DOHH2 (cell line): ENCODE measurements around the gene DOK6.

ENCODE experiments used
- CTCF ChIP-seq: fragments of 200-600 bp; sonication (generic); IDR thresholded peaks from one replicate; pipeline ENCODE4 v1.5.1; 2014; ENCODE audit warnings: antibody characterized with exemption, mild to moderate bottlenecking, low read depth, low read length; ENCODE audit not compliant: poor library complexity, severe bottlenecking
- EZH2phosphoT487 ChIP-seq: fragments of 200-600 bp; sonication (generic); IDR thresholded peaks from 2 replicates; pipeline ENCODE4 v1.6.1; 2017; ENCODE audit warnings: borderline replicate concordance, mild to moderate bottlenecking, antibody characterized with exemption, low read length, moderate library complexity, mixed read lengths

DNA sequence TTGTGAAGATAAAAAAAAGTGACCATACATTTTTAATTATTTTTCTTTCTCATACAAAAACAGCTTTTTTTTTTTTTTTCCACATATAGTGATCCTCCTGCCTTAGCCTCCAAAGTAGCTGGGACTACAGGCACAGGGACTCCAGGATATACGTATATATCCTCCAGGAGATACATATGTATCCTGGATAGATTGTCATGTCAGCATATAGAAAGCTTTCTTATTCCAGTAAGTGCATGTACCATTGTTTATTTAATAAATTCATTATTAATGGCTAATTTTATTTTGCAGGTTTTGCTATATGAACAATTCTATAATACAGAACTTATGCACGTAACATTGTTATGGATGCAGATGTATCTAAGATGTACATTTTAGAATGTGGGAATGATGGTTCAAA lies 138.7 kb downstream of the DOK6 start:
- TF ChIP-seq CTCF: no peak
- no peak for TF ChIP-seq EZH2phosphoT487
